Choroid plexus epithelial cell (primary cell): ENCODE measurements around the gene KIF20B.
A peak's percentile ranks its signal among the peaks of the same experiment; 100 is the strongest.

Source experiments
- DNase-seq: peaks from one replicate; pipeline ENCODE4 v3.0.0-alpha.2; 2010; ENCODE audit warnings: low read depth
- H3K4me3 ChIP-seq: 2 replicates; pipeline ENCODE4 v1.5.1; 2011; ENCODE audit warnings: low read depth, mild to moderate bottlenecking, control low read depth, low read length, moderate library complexity
- CTCF ChIP-seq: conservative IDR thresholded peaks from 2 replicates; pipeline ENCODE4 v1.5.1; 2011; ENCODE audit warnings: low read depth, mild to moderate bottlenecking, control low read depth, inconsistent platforms, low read length, moderate library complexity

The KIF20B gene

GRCh38 chr10:89792187-89792586 lies 90.8 kb downstream of the KIF20B start:
- peak; percentile 13 for DNase-seq

GRCh38 chr10:89793649-89794254 lies 92.4 kb downstream of the KIF20B start:
- H3K4me3 ChIP-seq, result no peak overlapping the region

More at GRCh38 chr10:89792187-89792586, 90.8 kb downstream of the KIF20B start:
- TF ChIP-seq CTCF, result no peak
- no peak overlapping the region for H3K4me3 ChIP-seq

DNA sequence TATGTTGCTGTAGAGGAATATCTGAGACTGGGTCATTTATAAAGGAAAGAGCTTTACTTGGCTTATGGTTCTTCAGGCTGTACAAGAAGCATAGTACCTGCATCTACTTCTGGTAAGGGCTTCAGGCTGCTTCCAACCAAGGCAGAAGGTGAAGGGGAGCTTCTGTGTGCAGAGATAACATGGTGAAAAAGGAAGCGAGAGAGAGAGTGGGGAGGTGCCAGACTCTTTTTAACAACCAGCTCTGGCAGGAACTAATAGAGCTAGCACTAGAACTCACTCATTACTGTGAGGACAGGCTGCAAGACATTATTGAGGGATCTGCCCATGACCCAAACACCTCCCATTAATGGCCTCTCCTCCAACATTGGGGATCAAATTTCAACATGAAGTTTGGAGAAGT lies 94.5 kb downstream of the KIF20B start:
- no peak for TF ChIP-seq CTCF
- no peak overlapping the region for H3K4me3 ChIP-seq
- DNase-seq, result no peak

More at GRCh38 chr10:89793649-89794254, 92.4 kb downstream of the KIF20B start:
- DNase-seq, result peak; percentile 88
- TF ChIP-seq CTCF, result peak; percentile 81

DNA sequence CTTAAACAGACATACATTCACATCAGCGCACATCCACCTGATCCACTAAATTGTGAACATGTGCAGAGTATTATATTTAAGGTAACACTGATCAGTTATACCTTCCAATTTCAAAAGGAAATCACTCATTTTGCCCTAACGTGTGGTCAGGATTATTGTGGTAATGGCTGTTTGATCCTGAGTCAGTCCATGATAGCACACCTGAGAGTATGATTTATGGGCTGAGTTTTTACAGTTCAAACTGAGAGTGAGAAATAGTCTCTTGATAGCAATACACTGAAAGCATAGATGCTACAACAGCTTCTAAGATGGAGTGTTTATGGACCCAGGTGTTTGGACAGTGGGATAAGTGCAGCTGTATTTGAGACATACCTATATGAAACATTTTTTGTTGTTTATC lies 96.7 kb downstream of the KIF20B start:
- TF ChIP-seq CTCF, result no peak
- no peak overlapping the region for H3K4me3 ChIP-seq
- no peak for DNase-seq

- TF ChIP-seq CTCF, result no peak
- H3K4me3 ChIP-seq, result no peak overlapping the region
- no peak for DNase-seq
These were observed 98.2 kb downstream of the KIF20B start for GRCh38 chr10:89799573-89799972.

DNA sequence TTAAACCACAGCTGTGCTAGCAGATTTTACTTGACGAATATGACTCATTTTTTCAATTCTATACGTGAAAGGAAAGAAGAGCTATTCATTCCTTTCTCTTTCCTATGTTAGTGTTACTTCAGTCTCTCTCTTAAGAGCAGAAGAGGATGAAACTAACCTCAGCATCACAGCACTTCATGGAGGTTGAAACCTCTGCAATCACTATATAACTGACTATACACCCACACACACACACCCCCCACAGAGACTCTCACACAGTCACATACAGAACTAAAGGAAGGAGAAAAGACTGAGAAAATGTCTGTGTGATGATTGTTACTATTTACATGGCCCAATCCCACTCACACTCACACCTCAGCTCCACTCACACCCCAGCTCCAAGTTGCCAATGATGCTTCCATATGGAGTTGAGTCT lies 104.2 kb downstream of the KIF20B start:
- no peak for TF ChIP-seq CTCF
- no peak for DNase-seq
- no peak overlapping the region for H3K4me3 ChIP-seq

DNA sequence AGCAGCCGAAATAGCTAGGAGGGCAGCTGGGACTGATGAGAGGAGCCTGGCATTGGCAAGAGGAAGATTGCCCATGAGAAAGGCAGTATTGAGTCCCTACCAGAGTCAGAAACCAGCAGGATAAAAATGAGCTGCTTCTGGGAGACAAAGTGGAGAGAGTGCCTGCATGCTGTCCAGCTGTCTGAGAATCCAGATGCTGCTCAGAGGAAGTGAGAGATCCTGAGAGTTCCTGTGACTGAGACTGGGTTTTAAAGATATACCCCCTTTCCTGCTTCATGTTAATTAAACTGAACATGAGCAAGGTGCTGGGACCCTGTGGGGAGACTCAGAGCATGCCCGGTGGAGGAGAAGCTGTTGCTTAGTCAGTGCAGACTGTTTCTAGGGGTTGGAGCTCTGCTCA lies 107.5 kb downstream of the KIF20B start:
- no peak for TF ChIP-seq CTCF
- DNase-seq, result no peak
- no peak overlapping the region for H3K4me3 ChIP-seq
